GM18517 (cell line): Measurements from ENCODE around the gene NTM.
A peak's percentile ranks its signal among the peaks of the same experiment; 100 is the strongest.

Experiments
- ATAC-seq: cut with Tn5 transposase; IDR thresholded peaks from one replicate; pipeline ENCODE4 v1.9.1; 2021; ENCODE audit warnings: mild to moderate bottlenecking, moderate library complexity; ENCODE audit not compliant: unreplicated experiment

Gene NTM

DNA sequence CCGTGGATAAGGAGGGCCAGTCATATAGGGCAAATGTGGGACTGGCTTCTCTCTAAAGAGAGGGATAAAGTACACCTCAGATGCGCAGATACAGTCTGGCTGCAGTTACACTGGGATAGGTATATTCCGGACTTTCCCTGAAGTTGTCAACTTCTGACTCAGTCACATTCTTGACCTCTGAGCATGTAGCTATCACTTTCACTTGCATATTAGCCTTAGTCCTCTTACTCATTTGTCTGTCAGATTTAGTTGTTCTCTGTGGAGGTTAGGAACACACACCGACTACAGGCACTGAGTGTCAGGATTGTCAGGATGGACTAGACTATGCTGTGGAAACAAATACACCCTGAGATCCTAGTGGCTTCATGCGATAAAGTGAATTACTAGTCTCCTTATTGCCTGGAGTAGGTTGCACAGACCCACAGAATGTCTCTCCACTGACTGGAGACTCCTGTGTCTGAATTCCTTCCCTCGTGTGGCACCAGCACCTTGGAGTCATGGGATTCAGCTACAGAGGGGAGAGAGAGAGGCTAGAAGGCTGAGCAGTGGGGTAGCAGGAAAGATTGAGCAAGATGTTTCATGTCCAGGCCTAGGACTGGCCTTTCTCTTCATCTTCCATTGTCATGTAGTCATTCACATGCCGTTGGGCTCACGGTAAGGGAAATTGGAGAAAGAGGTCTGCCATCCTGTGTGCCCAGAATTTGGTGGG, 654.3 kb downstream of the NTM start:
- no peak for ATAC-seq

DNA sequence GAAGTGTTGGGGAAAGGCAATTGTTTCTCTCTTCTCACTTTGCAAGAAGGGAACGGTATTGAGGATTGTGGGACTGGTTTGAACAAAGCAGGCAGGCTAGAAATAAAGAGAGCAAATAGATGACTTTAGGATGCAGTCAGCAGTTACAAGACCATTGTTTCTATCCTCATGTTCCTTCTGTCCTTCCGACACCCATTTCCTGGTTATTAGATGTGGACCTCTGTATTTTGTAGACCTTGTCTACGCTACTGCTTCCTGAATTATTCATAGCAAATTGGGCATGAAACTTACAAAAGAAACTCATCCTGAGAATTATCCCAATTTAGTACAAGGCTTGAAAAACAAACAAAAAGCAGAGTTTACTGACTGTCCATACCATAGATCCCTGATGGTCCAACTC, 656.3 kb downstream of the NTM start:
- ATAC-seq = no peak

DNA sequence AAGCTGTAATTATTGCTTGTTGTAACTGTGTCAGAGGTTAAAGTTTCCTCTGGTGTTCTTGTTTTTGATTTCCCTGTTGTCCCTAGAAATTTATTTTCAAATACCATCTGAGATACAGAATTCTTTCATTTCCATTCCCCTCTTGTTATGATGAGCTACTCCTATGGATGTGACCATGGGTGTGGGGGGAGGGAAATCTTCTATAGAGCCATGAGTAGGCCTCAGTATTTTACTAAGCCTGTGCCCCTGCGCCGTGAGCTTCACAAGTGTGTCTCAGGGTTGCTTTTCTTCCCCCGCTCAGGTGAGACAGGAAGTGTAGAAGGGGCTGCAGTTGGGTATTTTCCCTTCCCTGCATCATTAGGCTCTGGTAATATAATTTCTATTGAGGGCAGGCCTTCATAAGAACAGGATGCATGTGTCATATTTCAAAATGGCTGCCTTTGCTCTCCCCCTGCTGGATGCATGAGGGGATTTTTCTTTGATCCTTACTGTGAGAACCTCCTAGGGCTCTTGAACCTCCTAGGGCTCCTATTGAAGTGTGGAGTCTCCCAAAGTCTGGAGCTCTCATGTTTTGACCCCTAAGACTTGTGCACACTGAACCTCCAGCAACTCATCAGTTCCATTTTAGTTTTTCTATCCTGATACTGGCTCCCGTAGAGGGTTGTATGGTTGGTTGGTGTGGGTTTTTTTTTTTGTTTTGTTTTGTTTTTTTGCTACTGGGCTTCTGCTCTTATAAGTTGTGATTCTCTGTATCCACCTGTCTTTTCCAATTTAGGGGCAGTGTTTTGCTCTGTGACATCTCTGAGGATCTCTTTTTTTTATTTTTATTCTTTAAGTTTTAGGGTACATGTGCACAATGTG, 658.2 kb downstream of the NTM start:
- ATAC-seq = peak; percentile 84

DNA sequence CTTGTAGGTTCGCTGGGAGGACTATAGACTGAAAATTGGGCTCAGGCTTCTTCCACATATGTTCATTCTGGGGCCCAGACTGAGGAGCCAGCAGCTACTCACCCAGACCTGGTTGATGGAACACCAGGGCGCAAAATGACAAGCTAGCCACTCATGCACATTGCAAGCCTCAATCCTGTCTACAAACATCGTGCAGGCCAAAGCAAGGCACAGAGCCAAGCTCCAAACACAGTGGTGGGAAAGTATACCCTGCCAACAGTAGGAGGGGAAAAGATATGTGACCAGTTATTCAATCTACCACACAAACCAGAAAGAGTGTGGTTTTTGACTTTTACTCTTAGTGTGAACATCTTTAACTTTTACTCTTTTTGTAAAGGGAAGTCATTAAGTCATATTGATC, 660.5 kb downstream of the NTM start:
- no peak for ATAC-seq

DNA sequence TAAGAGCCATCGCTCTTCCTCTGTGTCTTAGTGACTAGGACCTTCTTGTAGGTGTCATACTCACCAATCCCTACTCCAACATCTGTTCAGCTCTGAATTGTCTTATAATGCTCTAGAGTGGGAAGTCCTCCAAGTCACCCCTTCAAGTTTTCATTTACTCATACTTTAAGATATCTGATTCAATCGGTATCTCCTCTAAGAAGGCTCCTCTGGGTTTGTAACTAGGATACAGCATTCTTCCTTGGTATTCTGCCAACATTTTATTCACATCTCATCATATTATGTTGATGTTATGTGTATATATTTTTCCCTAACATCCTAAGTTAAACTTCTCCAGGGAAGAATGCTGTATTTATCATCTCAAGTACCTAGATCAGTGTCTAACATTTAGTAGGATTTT, 662.1 kb downstream of the NTM start:
- ATAC-seq = no peak

DNA sequence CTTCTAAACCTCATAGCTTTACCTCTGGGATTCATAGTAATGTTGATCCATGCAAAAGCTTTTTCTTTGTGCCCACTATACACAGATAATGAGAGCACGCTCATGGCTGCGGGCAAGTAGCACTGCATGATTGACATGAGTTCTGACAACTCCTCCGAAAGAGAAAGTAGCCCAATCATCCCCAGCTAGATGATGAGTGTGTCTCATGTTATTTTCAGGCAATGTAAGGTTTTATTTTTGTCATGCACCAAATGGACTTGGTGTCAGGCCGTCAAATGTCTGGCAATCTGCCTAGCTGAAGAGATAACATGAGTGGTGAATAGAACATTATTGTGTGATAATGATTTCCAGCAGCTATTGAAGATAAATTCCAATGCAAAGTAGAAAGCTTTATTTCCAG, 662.6 kb downstream of the NTM start:
- ATAC-seq = no peak

DNA sequence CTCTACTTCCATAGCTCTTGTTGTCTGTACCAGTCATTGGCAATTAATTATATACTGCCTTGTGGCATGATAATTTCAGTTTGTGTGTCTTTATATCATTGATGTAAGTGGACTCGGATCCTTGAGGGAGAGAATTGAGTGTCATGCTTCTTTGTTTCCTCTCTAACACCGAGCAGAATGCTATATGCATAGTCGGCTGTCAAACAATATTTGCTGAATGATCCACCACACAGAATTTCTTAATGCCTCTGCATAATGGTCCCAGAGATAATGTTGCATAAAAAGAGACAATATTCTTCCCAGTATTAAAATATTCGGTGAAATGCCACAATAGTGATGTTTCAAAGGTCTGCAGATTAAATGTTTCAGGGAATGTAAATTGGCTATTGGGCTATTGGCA, 664.8 kb downstream of the NTM start:
- ATAC-seq = no peak

DNA sequence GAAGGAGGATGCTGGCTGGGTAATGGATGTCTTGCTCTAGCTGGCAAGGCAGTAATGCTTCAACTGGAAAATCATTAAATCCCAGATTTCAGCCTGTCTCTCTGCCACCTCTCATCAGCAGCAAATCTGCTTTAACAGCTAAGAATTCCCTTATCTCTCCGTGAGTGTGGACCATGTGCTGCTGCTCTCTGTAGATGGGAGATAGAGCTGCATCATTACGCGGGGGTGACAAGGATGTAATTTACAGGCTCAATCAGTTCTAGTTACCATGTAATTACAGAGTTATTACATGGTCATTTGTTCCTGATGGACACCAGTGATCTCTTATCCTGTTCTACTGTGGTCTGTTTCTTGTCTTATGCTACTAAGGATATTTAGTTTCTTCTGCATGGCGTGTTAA, 665.4 kb downstream of the NTM start:
- no peak for ATAC-seq

DNA sequence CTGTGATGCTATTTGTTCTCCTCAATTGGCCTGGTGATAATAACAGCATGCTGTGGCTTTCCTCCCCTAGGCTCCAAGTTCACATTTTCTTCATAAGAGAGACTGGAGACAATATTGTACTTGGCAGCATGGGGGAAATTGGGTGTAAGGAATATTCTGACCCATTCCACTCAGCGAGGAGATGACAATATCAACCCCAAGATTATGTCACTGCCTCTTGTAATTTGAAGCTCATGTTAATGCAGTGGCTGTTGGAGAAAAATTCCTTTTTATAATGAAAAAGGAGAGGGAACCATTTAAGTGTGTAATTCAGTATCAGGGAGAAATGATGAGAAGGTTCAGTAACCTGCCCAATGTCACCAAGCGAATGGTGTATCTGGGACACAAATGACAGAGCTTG, 665.8 kb downstream of the NTM start:
- no peak for ATAC-seq

DNA sequence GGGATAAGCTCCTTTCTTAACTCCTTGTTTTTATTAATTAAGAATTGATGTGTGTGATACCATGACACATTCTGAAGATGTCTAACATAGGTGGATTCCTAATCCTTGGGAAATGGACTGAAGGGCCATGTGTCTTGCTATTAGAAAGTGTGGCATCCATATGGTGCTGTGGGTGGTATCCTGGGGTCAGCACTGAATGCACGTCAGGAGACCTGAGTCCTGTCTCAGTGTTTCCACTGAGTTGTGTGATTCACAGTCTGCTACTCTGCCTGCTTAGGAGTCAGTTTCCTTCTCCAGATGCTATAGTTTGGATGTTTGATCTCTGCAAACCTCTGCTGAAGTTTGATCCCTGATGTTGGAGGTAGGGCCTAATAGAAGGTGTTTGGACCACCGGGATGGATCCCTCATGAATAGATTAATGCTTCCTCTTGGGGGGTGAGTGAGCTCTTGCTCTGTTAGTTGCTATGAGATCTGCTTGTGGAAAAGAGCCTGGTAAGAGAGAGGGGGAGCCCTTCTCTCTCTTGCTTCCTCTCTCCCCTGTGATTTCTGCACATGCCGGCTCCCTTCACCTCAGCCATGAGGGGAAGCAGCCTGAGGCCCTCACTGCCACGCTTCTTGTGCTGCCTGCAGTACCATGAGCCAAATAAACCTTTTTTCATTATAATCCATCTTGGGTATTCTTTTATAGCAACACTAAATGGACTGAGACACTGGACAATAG, 666.5 kb downstream of the NTM start:
- ATAC-seq = no peak

DNA sequence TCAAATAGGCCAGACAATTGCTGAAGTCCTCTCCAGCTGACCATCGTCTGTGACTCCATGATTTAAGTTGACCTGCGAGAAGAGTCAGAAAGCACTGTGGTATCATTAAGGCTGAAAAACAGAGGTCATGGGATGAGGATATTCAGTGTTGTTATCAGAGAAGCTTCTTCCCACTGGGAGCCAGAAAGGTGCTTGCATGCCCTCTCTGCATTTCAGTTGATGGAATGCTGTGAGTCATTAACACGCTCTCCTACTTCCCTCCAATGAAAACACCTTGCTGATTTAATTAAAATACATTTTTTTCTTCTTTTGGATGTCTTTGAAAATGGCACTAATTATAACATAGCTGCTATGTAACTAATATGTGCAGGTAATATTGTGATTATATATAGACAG, 667.0 kb downstream of the NTM start:
- no peak for ATAC-seq

DNA sequence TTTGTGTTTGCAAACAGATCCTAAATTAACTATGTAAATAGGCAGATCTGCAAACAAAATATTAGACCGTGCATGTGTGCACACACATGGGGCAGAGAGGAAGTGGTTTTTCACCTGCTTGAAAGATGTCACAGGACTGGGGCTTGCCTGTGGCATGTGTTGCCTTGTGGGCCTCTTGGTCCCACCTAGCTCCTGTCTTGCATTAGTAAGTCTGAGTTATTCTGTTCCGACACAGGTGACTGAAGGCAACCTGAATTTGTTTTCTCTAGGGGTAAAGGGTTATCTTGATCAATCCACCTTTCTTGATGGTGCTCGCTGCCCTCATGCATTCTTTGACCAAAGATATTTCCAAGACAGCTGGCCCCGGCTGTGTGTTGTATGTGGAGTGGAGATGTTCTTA, 667.5 kb downstream of the NTM start:
- ATAC-seq = no peak

DNA sequence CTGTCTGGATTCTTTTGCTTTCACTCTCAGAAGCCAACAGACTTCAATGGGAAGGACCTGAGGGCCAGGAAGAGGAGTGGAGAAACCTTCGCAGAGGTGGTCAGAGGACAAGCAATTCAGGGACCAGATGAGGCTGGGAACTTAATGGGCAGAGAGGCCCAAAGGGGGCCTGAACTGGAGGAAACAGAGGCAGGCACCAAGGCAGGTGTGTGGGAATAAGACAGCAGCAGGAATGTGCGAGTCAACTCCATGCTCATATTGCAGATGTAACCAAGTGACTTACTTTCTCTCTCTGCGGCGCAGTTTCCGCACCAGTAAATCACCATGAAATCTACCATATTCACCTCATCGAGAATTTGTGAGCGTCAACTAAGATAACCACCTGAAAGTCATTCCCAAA, 669.1 kb downstream of the NTM start:
- ATAC-seq = no peak

DNA sequence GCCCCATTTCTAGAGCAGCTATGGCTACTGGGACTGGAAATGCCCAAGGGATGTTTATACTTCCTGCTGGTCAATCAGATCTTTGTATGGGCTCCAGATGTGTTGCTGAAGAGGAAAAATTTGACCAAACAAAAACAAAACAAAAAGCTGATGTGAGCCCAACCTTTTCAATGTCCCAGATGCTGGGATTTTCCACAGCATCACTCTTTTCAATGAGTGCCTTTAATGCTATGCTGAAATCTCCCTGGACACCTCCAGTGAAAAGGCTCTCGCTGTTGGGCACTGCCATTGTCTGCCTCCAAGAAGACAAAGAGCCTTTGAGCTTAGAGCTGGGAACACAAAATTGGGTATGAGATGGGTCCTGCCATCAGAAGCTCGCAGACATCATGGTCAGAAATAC, 671.9 kb downstream of the NTM start:
- no peak for ATAC-seq

DNA sequence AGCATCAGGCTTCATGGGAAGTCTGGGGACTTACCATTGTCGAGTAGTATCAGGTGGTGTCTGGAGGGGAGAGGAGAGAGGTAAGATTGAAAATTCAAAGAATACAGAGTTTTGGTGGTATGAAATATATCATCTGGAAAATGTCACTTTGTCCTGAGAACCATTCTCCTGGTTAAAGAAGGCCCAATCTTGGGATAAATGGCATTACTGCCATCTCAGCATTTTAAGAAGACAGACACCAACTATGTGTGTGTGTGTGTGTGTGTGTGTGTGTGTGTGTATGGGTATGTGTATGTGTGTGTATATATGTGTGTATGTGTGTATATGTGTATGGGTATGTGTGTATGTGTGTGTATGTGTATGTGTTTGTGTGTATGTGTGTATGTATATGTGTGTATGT, 673.3 kb downstream of the NTM start:
- ATAC-seq = no peak

DNA sequence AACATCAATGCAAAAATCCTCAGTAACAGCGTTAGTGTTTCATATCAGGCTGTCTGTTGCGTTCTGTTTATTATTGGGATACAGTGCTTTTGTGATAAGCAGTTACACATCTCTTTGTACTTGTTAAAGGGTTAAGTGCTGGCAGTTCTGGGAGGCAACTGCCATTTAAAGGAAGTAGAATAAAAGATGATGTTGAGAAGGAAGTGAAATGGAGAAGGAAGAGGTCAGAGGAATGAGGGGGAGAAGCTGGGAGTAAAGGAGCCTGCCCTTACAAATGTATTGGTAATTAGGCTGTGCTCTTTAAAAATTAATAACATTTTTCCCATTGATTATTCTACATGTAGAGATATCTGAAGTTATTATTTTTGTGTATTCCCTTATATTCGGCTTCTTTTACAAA, 674.7 kb downstream of the NTM start:
- ATAC-seq = no peak

DNA sequence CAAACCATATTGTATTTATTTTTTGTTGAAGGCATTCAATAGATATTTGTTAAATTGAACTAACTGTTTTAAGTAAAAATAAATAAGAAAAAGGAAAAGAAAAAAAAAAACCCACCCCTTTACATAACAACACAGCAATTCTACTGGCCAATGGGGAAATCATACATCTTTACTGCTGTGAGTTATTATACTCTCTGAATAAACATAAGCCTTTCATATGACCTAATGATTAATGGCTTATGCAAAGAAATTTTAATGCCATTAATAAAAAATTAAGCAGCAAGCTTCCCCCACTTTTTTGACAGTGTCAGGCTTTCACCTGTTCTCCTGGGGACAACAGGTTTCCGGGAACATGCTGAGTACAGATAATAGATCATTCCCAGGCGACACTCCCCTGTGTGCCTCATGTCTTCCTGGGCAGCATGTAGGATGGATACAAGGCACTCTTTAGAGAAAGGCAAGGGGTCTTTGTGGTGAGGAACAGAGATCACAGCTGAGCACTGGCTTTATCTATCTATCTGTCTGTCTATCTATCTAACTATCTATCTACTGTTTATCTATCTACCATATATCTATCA, 676.0 kb downstream of the NTM start:
- no peak for ATAC-seq

DNA sequence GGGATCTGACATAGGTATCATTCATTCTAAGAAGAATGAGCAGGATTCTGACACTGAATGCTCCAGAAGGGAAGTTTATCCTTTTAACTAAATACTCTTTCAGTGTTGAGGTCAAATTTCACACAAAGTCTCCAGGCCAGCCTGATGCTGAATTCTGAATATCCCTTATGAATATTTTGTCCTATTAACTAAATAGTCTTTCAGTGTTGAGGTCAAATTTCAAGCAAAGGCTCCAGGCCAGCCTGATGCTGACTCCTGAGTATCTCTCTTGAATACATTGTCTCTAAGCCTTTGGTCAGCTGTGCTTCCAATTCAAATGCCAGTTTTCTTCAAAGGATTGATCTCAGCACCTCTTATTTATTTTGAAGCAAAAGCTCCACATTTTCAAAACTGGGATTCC, 676.8 kb downstream of the NTM start:
- ATAC-seq = no peak

DNA sequence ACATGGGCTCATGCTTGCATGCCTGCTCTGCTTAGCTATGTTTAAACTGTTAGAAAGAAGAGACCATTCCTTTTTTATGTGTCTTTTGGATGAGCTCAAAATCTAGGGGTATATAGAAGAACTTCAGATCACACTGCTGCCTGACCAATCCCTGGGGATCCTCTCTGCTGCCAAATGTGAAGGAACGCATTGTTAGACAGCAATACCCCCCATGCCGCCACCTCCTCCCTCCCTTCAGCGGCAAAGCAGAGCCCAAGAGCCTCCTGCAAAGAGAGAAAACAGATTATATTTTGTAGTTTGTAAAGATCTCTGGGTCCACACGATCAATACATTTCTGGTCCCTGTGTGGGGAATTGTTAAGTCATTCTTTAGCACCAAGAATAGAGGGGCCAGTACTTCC, 677.6 kb downstream of the NTM start:
- ATAC-seq = no peak

DNA sequence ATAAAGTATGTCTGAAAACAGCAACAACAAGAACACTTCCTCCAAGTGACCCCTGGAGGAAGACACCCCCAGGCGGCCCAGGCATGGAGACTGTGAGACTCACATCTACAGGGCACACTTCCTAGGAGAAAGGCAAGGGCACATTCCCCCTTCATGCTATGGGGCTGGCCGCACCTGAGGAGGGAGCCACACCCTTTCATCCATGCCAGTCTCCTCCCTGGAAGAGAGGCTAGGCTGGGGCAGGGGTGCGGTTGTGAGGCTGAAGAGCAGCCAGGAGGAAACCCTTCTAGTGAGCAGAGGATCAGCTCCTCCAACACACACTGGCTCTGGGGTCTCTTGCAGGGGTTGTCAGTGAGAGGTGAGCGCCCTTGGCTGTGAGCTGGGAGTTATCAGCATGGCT, 678.8 kb downstream of the NTM start:
- ATAC-seq = no peak

DNA sequence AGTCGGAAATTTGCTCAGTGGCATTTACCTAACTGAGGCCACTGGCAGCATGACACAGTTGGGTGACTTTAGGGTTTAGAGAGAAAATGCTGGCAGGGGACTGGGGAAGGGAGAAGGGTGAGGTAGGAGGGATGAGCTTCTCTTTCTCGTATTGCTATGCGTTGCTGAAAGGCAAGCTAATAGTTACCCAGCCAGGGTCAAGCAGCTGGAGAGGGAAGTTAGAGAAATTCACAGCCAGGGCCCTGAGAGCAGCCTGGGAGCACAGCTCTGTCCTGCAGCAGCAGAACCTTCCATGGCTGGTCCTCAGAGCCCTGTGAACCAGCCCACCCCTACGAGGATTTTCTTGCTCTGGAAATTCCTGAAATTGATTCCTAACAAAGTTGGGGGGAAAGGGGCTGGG, 679.6 kb downstream of the NTM start:
- ATAC-seq = no peak
